Spleen (tissue), 7 donors: ENCODE measurements around the gene KIF26B.

Source experiments
- POLR2A ChIP-seq, 3 donors: fragments of 450-650 bp; IDR thresholded peaks; one replicate each; pipeline ENCODE4 v1.5.1; 2017; ENCODE audit warnings: antibody characterized with exemption in 3 of 3, mild to moderate bottlenecking in 1 of 3
- POLR2AphosphoS5 ChIP-seq, 3 donors: sonication (generic); formaldehyde crosslinking; IDR thresholded peaks; one replicate each; pipeline ENCODE4 v1.5.1; 2017; ENCODE audit warnings: antibody characterized with exemption in 3 of 3
- TF ChIP-seq, protein P1 (sequence below), 11 experiments: fragments of 200-600 bp in 7 of 11; fragments of 450-650 bp in 4 of 11; sonication (generic) in 4 of 11; IDR thresholded peaks in 8 of 11; conservative IDR thresholded peaks in 3 of 11; 1 replicate in 7 of 11; 2 replicates in 4 of 11; pipeline versions ENCODE4 v1.4.0 to v1.8.0; 2016 to 2021; ENCODE audit warnings: antibody characterized with exemption in 11 of 11, inconsistent platforms in 4 of 11, mild to moderate bottlenecking in 1 of 11
- donor health status: DM: no; HTN: no; CAD: no; lungs with moderate emphysema.
- donor health status: DM: no; HTN: no; CAD: no.
- donor health status: DM: no; HTN: no; CAD: no.

DNA sequence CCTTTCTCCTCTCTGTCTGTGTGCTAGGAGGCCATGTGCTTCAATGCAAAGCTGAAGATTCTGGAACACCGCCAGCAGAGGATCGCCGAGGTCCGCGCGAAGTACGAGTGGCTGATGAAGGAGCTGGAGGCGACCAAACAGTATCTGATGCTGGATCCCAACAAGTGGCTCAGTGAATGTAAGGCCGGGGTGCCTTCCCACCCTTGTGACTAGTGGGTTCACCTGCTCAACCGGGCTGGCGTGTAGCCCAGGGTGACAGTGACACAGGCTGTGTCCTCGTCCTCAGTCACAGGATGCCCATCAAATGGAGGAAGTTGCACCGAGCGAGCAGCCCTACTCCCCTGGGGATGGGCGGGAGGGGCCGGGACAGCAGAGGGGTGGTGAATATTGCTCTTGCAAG lies 544.1 kb downstream of the KIF26B start:
- TF ChIP-seq POLR2A (IDR thresholded peaks at IDR 0.05) (no peak), POLR2AphosphoS5 (IDR thresholded peaks at IDR 0.05) (peak in 2 of 3 donors; percentile 27 to 42)
- TF ChIP-seq, protein P1, sequence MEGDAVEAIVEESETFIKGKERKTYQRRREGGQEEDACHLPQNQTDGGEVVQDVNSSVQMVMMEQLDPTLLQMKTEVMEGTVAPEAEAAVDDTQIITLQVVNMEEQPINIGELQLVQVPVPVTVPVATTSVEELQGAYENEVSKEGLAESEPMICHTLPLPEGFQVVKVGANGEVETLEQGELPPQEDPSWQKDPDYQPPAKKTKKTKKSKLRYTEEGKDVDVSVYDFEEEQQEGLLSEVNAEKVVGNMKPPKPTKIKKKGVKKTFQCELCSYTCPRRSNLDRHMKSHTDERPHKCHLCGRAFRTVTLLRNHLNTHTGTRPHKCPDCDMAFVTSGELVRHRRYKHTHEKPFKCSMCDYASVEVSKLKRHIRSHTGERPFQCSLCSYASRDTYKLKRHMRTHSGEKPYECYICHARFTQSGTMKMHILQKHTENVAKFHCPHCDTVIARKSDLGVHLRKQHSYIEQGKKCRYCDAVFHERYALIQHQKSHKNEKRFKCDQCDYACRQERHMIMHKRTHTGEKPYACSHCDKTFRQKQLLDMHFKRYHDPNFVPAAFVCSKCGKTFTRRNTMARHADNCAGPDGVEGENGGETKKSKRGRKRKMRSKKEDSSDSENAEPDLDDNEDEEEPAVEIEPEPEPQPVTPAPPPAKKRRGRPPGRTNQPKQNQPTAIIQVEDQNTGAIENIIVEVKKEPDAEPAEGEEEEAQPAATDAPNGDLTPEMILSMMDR (IDR thresholded peaks at IDR 0.05 in 8 of 11, conservative IDR thresholded peaks at IDR 0.05 in 3 of 11), result no peak
